CD14-positive monocyte (primary cell): ENCODE data around the gene NTMT2. TPM values are rescaled to one million over a fixed set of nuclear protein-coding genes. Genes with fewer than 3 reads are reported as not detected.

Experiments used
- DNase-seq, 3 donors: peaks; one replicate each; pipeline ENCODE4 v3.0.0-alpha.2; 2011 to 2022
- H2AFZ ChIP-seq: 2 replicates; pipeline ENCODE4 v1.6.0; 2012; ENCODE audit warnings: mild to moderate bottlenecking, low read depth, low read length, inconsistent platforms; ENCODE audit not compliant: insufficient read depth, poor library complexity, severe bottlenecking
- H3K27ac ChIP-seq, 2 donors: 1 replicate in 1 of 2; 2 replicates in 1 of 2; pipeline ENCODE4 v1.5.1; 2012 to 2013; ENCODE audit warnings: low read length in 2 of 2, control low read depth in 1 of 2, inconsistent platforms in 1 of 2, low read depth in 1 of 2, mild to moderate bottlenecking in 1 of 2
- H3K27me3 ChIP-seq, 2 donors: one replicate each; pipeline versions ENCODE4 v1.6.0 to v1.6.1; 2011 to 2013; ENCODE audit warnings: low read length in 2 of 2; ENCODE audit not compliant: control insufficient read depth in 2 of 2, insufficient read depth in 2 of 2
- H3K36me3 ChIP-seq, 2 donors: replicated peaks in 1 of 2; 1 replicate in 1 of 2; 2 replicates in 1 of 2; pipeline versions ENCODE4 v1.5.1 to v1.6.1; 2012 to 2013; ENCODE audit warnings: low read length in 2 of 2, control low read depth in 1 of 2, inconsistent platforms in 1 of 2, mild to moderate bottlenecking in 1 of 2; ENCODE audit not compliant: insufficient read depth in 2 of 2, control insufficient read depth in 1 of 2
- H3K4me1 ChIP-seq, 2 donors: 1 replicate in 1 of 2; 2 replicates in 1 of 2; pipeline versions ENCODE4 v1.5.1 to v1.6.1; 2012 to 2013; ENCODE audit warnings: low read length in 2 of 2, control low read depth in 1 of 2, inconsistent platforms in 1 of 2, mild to moderate bottlenecking in 1 of 2, moderate library complexity in 1 of 2; ENCODE audit not compliant: insufficient read depth in 2 of 2, control insufficient read depth in 1 of 2
- H3K4me2 ChIP-seq: replicated peaks from 2 replicates; pipeline ENCODE3; 2012; ENCODE audit warnings: low read length, moderate library complexity, mild to moderate bottlenecking; ENCODE audit not compliant: poor library complexity, severe bottlenecking; ENCODE audit errors: extremely low read depth
- H3K4me3 ChIP-seq, 3 experiments: fragments of 200-600 bp in 1 of 3; sonication (generic) in 1 of 3; replicated peaks in 1 of 3; 1 replicate in 2 of 3; 2 replicates in 1 of 3; pipeline ENCODE4 v1.5.1; 2011 to 2013; ENCODE audit warnings: low read length in 3 of 3, mild to moderate bottlenecking in 3 of 3, control low read depth in 2 of 3, low read depth in 2 of 3, inconsistent platforms in 1 of 3, moderate library complexity in 1 of 3
- H3K79me2 ChIP-seq: 2 replicates; pipeline ENCODE4 v1.6.0; 2012; ENCODE audit warnings: mild to moderate bottlenecking, control low read depth, inconsistent platforms, low read length, moderate library complexity; ENCODE audit not compliant: insufficient read depth
- H3K9ac ChIP-seq: 2 replicates; pipeline ENCODE4 v1.6.0; 2017; ENCODE audit warnings: low read length, mild to moderate bottlenecking; ENCODE audit not compliant: insufficient read depth, poor library complexity, severe bottlenecking
- H3K9me3 ChIP-seq, 2 donors: replicated peaks in 1 of 2; 1 replicate in 1 of 2; 2 replicates in 1 of 2; pipeline versions ENCODE4 v1.5.1 to v1.6.1; 2012 to 2013; ENCODE audit warnings: low read length in 2 of 2, control low read depth in 1 of 2; ENCODE audit not compliant: control insufficient read depth in 1 of 2, insufficient read depth in 1 of 2
- H4K20me1 ChIP-seq: 2 replicates; pipeline ENCODE4 v1.6.0; 2012; ENCODE audit warnings: mild to moderate bottlenecking, low read length, control low read depth, moderate library complexity; ENCODE audit not compliant: insufficient read depth
- H3K27ac Mint-ChIP-seq, 7 donors: one replicate each; pipeline ENCODE4 v1.8.0; 2020; ENCODE audit warnings: mild to moderate bottlenecking in 7 of 7, mixed read lengths in 7 of 7, moderate library complexity in 6 of 7, inconsistent platforms in 2 of 7
- H3K27me3 Mint-ChIP-seq, 3 donors: one replicate each; pipeline ENCODE4 v1.8.0; 2021 to 2022; ENCODE audit warnings: low read depth in 3 of 3, mild to moderate bottlenecking in 3 of 3, mixed read lengths in 3 of 3, moderate library complexity in 3 of 3, inconsistent platforms in 1 of 3
- H3K36me3 Mint-ChIP-seq, 2 donors: one replicate each; pipeline ENCODE4 v1.8.0; 2020; ENCODE audit warnings: mixed read lengths in 2 of 2, inconsistent platforms in 1 of 2, mild to moderate bottlenecking in 1 of 2
- H3K4me1 Mint-ChIP-seq: one replicate; pipeline ENCODE4 v1.8.0; 2020; ENCODE audit warnings: mild to moderate bottlenecking, mixed read lengths
- H3K4me3 Mint-ChIP-seq, 2 donors: one replicate each; pipeline ENCODE4 v1.8.0; 2020; ENCODE audit warnings: mild to moderate bottlenecking in 2 of 2, mixed read lengths in 2 of 2, moderate library complexity in 1 of 2
- H3K9me3 Mint-ChIP-seq, 7 donors: one replicate each; pipeline ENCODE4 v1.8.0; 2020 to 2022; ENCODE audit warnings: mixed read lengths in 7 of 7, mild to moderate bottlenecking in 6 of 7, moderate library complexity in 6 of 7, inconsistent platforms in 2 of 7
- WGBS: methylation state at CpG from one replicate; pipeline ENCODE4 v1.1.5; 2013; ENCODE audit warnings: missing lambda C conversion rate; ENCODE audit not compliant: insufficient coverage; 5-methylcytosine and 5-hydroxymethylcytosine counted together
- intact Hi-C, 2 donors: fragments of 100-400 bp; cut with micrococcal nuclease; formaldehyde crosslinking; loops; one replicate each; pipeline versions ENCODE4 v1.15.0 to v1.15.1; 2023
- polyA plus RNA-seq, 3 donors: library from polyadenylated mRNA; depleted of rRNA in 1 of 3; unstranded in 2 of 3; stranded (reverse) in 1 of 3; fragments of 300-500 nt in 2 of 3; fragments of >200 nt in 1 of 3; fragmentation: Illumina TruSeq in 2 of 3; gene quantifications; 1 replicate in 2 of 3; 2 replicates in 1 of 3; pipeline ENCODE4 v1.2.3, GENCODE V29; 2012 to 2021
- TF ChIP-seq, protein P1 (sequence below): fragments of 200-600 bp; IDR thresholded peaks from one replicate; pipeline ENCODE4 v1.8.0; 2022; ENCODE audit warnings: antibody characterized with exemption, mild to moderate bottlenecking

Gene NTMT2
- polyA plus RNA-seq, 3 donors: not detected

- peaks cover 0 to 2% (median 1%) of the 10 kb centered on the region in 3 donors for H3K27me3 Mint-ChIP-seq
- no peaks in the 10 kb centered on the region for H3K79me2 ChIP-seq
- 80% methylated on average over 1 of the region's 4 CpGs for WGBS
- intact Hi-C loops: no loop called here
- no peaks in the 10 kb centered on the region for H3K36me3 Mint-ChIP-seq
- no peak overlapping the region for H3K27ac Mint-ChIP-seq
- H3K27me3 ChIP-seq: no peaks in the 10 kb centered on the region
- no peaks in the 10 kb centered on the region for H4K20me1 ChIP-seq
- DNase-seq: no peak
- H3K4me3 ChIP-seq: no peak overlapping the region
- H2AFZ ChIP-seq: no peak overlapping the region
- H3K4me2 ChIP-seq: no peak overlapping the region
- no peak overlapping the region for H3K27ac ChIP-seq
- no peaks in the 10 kb centered on the region for H3K36me3 ChIP-seq
- H3K4me1 Mint-ChIP-seq: no peaks in the 10 kb centered on the region
- H3K9ac ChIP-seq: no peak overlapping the region
- H3K4me3 Mint-ChIP-seq: no peak overlapping the region
- TF ChIP-seq, protein P1, sequence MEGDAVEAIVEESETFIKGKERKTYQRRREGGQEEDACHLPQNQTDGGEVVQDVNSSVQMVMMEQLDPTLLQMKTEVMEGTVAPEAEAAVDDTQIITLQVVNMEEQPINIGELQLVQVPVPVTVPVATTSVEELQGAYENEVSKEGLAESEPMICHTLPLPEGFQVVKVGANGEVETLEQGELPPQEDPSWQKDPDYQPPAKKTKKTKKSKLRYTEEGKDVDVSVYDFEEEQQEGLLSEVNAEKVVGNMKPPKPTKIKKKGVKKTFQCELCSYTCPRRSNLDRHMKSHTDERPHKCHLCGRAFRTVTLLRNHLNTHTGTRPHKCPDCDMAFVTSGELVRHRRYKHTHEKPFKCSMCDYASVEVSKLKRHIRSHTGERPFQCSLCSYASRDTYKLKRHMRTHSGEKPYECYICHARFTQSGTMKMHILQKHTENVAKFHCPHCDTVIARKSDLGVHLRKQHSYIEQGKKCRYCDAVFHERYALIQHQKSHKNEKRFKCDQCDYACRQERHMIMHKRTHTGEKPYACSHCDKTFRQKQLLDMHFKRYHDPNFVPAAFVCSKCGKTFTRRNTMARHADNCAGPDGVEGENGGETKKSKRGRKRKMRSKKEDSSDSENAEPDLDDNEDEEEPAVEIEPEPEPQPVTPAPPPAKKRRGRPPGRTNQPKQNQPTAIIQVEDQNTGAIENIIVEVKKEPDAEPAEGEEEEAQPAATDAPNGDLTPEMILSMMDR: no peak
- peaks cover 0 to 21% (median 4%) of the 10 kb centered on the region in 7 donors for H3K9me3 Mint-ChIP-seq
- H3K4me1 ChIP-seq: no peaks in the 10 kb centered on the region
- H3K9me3 ChIP-seq: no peaks in the 10 kb centered on the region
Measured at GRCh38 chr1:170146720-170147263, 1.0 kb downstream of the NTMT2 start.

DNA sequence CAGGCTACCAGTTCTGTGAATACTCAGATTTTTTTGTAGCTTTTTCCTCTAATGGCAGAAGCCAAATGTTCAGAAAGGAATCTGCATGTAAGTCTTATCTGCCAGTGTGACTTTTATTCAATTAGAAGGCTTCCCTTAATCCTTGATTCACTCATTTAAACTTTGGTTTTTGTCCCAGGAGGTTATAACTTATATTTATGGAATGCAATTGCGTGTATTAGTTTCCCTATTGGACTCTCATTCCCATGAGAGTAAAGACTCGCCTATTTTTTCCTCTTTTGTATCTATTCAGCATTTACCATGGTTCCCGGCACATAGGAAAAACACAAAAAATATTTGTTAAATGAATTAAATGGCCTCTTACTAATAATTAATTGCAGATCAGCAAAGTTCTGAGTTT is 3.5 kb downstream of the NTMT2 start:
- Histone ChIP-seq H3K27me3 (no peaks in the 10 kb centered on the region), H2AFZ (no peak overlapping the region), H3K36me3 (no peaks in the 10 kb centered on the region), H3K4me2 (no peak overlapping the region), H3K79me2 (no peaks in the 10 kb centered on the region), H3K4me1 (no peaks in the 10 kb centered on the region), H3K9ac (no peak overlapping the region), H3K4me3 (no peak overlapping the region), H3K27ac (no peak overlapping the region), H3K9me3 (peaks cover 0 to 5% of the 10 kb centered on the region in 2 donors), H4K20me1 (no peaks in the 10 kb centered on the region)
- peaks cover 0 to 16% (median 6%) of the 10 kb centered on the region in 7 donors for H3K9me3 Mint-ChIP-seq
- no peak overlapping the region for H3K4me3 Mint-ChIP-seq
- no peaks in the 10 kb centered on the region for H3K4me1 Mint-ChIP-seq
- no peak for DNase-seq
- H3K27me3 Mint-ChIP-seq: peaks cover 0 to 2% (median 1%) of the 10 kb centered on the region in 3 donors
- no CpG with 5 or more reads among the region's 3 CpGs for WGBS
- intact Hi-C loops: no loop called here
- no peaks in the 10 kb centered on the region for H3K36me3 Mint-ChIP-seq
- no peak overlapping the region for H3K27ac Mint-ChIP-seq
- TF ChIP-seq, protein P1: no peak
